GM10847 (cell line): Measurements from ENCODE around the gene PDE10A.

Experiments
- POLR2A ChIP-seq: IDR thresholded peaks from 2 replicates; pipeline ENCODE4 v1.6.1; 2011; ENCODE audit not compliant: insufficient read length; ENCODE audit errors: extremely low read depth

Gene PDE10A

GRCh38 chr6:165649166-165650137 lies 13.6 kb downstream of the PDE10A start:
- no peak for TF ChIP-seq POLR2A

- TF ChIP-seq POLR2A: no peak
Measured at GRCh38 chr6:165647041-165647440, 16.0 kb downstream of the PDE10A start.

DNA sequence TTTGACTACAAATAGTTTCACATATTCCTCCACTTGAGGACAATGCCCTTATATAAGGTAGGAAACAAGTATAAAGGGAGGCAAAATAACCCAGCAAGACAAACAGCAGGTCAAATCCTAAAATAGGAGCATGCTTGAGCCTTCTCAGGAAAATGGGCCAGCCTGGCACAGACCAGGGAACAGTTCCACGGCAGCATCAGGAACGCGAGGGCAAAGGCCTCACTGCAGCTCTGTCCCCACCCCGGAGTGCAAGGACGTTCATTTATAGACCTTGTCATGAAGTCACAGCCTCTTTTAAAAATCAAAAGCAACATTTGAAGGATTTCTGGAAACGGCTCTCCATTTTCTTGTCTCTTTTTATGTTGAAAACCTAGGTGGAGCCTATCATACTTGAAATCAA lies 17.1 kb downstream of the PDE10A start:
- TF ChIP-seq POLR2A: no peak

DNA sequence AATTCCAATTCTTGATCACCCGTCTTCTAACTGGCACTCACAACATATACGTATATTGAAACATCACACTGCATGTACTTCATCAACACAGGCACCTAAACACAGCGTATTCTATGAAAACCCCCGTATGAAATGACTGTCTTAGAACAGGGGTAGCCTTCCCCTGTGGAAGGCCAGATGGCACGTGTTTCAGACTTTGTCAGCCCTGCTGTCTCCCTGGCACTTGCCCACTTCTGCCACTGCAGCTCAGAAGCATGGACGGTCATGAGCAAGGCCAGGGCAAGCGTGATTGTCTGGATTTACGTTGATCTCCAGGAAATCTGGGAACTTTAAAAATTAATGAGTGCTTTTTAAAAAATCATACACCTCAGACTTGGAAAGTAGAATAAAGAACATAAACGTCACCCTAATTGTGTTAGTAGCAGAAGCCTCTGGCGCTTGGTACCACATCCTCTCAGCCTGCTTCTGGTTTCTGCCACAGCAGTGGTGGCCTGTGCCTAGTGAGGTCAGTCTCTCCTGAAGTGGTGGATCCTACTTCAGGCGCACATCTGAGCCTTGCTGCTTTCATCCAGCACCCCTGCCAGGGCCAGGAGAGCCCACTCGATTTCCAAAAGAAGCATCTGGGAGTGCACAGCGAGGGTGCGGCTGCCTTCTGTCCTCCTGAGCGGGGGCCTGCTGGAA lies 18.3 kb downstream of the PDE10A start:
- TF ChIP-seq POLR2A: no peak

DNA sequence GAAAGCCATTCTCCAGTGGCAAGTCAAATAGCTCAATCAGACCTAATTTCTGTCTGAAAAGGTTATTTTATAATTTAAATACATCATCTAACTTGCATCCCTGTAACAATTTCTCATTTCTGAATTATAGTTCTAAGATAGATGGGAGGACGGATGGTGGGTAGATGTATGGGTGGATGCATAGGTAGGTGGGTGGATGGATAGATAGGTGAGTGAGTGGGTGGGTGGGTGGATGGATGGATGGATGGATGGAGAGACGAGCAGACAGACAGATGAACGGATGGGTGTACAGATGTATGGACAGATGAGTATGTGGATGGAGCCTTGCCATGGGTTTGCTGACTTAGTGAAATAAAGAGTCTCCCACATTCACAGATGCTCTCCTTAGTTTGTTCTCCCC lies 20.0 kb downstream of the PDE10A start:
- TF ChIP-seq POLR2A: no peak

GRCh38 chr6:165641672-165642156 lies 21.3 kb downstream of the PDE10A start:
- no peak for TF ChIP-seq POLR2A

DNA sequence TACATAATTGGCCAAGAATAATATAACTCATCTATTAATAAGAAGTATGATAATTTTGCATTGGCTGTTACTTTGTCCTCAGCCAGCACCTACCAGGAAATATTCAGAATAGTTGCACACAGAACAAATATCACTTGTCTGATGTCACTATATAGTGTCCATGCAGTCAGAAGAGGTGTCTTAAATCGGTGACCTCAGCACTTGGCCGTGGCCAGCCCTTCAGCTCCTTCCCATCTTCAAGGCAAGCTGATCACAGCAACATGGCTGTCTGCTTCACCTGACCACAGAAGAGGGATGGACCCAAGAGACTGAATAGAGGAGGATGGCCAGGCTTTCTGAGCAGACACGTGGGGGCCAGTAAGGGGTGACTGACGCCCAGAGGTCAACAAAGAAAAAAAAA lies 22.2 kb downstream of the PDE10A start:
- TF ChIP-seq POLR2A: no peak

DNA sequence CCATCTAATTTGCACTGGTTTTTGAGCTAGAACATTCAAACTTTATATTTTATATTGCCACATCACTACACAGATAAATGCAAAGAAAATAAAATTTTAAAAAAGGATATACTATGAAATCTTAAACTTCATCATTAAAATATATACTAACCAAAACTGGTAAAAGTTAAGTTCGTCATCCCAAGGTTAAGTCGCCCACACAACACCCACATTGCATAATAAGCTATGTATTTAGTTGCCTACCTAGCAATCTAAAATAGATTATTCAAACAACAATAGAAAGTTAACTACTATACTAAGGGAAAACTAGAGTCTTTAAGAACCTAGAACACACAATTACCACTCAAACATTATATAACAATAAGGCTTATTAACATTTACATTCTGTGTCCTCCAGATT lies 24.5 kb downstream of the PDE10A start:
- no peak for TF ChIP-seq POLR2A

GRCh38 chr6:165637586-165637985 lies 25.5 kb downstream of the PDE10A start:
- no peak for TF ChIP-seq POLR2A

DNA sequence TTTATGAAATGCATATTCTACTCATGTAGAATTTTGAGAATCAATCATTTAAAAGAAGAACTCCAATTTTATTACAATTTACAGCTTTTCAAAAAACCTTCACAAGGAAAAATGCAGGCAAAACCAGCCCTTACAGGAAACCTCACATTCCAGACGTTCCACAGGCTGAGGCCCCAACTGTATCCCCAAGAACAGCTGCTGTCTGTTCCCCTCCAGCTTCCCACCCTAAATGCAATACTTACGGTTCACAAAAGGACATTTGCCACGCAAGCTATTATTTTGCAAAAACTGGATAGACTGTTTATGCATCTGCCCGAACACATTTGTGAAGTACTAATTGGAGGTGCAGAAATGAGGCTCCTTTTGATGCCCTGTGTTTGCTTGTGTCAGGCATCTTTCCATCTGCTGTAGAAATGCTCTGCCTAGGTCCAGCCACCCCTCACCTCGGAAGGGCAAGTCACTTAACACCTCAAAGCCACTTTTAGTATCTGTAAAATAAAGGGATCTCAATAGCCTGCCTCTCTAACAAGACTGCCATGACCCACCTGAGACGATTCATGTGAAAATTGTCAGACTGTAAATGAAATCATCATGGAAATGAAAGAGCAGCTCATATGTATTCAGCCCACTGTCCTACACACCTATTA lies 26.5 kb downstream of the PDE10A start:
- no peak for TF ChIP-seq POLR2A

DNA sequence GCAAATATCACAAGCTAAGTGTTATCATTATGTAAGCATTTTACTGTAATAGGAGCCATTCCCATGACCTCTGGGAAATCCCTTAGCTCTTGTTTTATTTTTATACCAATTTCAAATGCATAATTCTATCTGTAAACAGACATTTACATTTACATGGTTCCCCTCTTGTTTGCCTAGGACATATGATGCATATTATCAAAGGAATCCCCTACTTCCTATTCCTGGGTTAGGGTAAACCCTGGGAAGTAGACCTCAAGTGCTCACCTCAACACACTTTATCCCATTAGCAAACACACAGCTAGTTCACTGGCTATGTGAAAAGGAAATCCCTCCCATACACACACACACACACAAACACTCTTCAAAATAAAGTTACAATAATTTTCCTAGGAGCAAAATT lies 27.1 kb downstream of the PDE10A start:
- no peak for TF ChIP-seq POLR2A

GRCh38 chr6:165634101-165634880 lies 28.8 kb downstream of the PDE10A start:
- TF ChIP-seq POLR2A: no peak

DNA sequence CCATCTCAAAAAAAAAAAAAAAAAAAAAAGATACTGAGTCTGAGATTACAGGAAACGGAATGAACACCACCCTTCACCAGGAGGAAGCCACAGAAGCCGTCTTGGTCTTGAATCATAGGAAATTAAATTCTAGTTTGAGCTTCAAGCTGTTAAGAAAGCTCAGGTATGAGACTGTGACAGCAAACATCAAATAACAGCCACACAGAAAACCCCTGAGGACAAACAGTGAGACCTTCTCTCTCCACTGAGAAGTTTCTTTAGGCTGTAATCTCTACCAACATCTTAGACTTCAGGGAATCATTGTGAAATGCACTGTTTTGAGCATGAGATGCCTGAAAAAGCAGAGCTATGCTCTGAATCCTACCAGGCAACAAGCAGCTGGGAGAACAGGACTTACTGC lies 30.8 kb downstream of the PDE10A start:
- no peak for TF ChIP-seq POLR2A

DNA sequence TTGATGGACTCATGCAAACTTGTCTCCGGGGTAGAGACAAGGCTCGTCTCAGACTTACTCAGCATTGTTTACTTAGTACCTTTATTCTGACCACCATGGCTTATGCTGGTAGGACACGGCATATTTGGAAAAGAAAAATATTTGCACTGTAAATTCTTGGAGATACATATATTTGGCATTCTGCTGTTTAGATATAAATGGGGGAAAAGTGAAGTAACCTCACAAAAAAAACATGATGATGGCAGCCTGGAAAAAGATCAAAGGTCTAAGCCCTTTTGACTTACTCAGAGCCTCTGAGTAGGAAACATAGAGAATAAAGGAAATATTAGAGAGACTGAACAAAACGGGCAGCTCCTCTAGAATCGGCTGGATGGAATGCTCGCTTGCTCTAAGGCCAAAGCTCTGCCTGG lies 32.5 kb downstream of the PDE10A start:
- TF ChIP-seq POLR2A: no peak

DNA sequence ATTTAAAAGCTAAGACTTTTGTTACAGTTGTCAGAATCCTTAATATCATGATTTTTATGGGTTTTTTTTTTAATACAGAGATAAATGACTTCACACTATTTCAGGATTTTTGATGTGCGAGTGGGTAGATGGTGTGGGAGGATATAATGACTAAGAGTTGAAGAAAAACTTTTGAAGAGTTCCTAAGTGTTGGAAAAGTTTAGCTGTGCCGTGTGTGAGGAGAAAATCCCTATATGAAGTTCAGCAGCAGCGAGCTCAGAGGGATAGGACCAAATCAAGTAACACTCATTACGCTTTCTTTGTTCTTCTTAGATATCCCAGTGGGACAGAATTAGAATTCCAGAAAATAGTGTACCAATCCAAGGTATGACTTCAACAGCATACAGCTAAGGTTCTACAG lies 34.1 kb downstream of the PDE10A start:
- no peak for TF ChIP-seq POLR2A
